GM21423 (cell line): ENCODE measurements around the gene PACRG.
"Not testable (repeated sequence)": the region's sequence is repeated elsewhere in the genome, so short reads cannot be mapped to it uniquely, and the experiment has no call there.

Source experiments
- ATAC-seq: cut with Tn5 transposase; IDR thresholded peaks from one replicate; pipeline ENCODE4 v1.9.1; 2021; ENCODE audit warnings: mild to moderate bottlenecking, moderate library complexity; ENCODE audit not compliant: unreplicated experiment

The PACRG gene

DNA sequence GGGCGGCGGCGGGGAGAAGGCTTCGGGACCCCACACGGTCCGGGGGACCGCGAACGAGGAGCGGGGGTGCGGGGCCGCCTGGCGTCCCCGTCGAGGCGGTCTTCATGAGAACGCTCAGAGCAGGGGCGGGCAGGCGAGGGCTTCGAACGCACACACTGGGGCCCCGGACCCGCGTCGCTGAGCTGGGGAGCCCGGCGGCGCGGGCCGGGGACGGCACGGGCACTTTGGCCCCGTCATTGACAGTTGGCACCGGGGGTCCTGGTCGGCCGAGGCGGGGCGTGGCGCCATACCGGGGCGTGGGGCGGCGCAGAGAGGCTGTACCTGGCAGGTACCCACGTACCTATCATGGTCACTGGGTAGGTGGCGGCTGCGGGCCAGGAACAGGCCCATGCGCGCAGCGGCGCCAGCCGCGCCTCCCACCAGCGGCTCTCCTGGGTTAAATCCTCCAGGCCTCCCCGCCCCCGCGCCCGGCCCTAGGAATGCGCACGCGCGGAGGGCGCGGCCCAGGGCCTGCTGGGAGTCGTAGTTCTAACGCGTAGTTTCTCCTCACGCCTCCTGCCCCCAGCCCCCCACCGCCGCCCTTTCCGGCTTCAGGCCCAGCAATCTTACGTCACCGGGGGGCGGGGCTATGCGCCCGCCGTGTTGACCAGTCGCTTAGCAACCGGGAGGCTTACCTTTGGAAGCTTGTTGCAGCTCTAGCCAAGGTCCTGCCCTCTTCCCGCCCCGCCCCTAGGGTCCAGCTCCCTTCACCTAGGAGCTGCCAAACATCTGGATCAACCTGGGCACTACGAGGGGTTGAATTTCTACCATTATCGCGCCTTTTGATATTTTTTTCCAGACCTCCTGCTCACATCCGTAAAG is at the start of gene PACRG, which contains the start of gene PRKN:
TSS of gene PACRG (plus strand) at position 653 of the 861 bp plus-strand sequence.
TSS of gene PRKN (minus strand) at position 445 of the 861 bp plus-strand sequence.
- peak; percentile 97 for ATAC-seq

DNA sequence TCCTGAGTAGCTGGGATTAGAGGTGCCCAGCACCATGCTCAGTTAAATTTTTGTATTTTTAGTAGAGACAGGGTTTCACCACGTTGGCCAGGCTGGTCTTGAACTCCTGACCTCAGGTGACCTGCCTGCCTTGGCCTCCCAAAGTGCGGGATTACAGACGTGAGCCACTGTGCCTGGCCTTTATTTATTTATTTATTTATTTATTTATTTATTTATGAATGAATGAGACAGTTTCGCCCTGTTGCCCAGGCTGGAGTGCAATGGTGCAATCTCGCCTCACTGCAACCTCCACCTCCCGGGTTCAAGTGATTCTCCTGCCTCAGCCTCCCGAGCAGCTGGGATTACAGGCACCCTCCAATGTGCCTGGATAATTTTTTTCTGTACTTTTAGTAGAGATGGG is 48.9 kb upstream of the PACRG start:
- not testable (repeated sequence) for ATAC-seq

DNA sequence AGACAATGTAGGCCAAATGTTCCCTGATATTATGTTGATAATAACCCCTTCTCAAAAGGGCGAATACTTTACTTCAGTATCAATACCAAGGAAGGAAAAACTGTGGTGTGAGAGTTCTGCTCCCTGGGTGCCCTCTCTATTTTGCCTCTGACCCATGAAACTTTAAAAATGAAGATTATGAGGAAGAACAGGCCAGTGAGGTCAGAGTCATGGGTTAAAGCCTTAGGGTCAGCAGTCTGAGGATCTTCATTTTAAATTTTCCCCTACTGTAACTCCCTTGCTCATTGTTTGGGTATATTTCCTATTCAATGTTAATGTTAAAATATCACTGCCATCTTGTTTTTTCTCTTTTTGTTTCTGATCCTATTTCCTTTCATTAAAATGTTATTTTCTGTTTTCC is 48.1 kb upstream of the PACRG start:
- no peak for ATAC-seq

DNA sequence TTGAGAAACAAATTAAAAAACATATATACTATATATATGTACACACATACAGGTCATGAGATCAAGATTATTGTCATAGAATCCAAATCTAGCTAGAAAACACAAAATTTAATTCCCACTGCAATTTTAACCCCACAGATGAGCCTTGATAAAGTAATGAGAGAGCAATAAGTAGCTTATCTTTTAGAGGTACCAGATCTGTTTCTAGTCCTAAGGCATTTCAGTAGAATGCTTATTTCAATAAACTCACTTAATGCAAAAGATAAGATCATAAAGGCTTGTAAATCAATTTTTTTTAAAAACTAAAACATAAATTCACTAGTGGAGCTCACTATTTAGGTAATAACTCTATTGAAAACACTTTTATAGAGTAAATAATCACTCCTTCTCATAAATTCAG is 47.4 kb upstream of the PACRG start:
- no peak for ATAC-seq

DNA sequence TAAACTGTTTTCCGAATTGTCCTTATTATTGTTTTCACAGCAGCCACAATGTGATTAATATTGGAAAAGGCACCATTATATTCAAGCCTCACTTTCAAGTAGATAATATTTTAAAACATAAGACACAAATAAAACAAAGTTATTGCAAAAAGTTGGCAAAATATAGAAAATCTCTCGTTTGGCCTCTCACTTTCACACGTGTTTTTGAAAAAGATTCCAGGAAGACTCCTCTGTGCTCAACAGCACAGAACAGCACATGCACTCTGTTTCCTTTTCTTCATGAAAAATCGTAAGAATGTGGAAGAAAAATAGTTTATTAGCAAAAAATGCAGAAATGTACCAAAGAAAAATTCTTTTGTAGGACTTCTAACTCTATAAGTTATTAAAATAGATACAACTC is 46.9 kb upstream of the PACRG start:
- ATAC-seq: no peak

DNA sequence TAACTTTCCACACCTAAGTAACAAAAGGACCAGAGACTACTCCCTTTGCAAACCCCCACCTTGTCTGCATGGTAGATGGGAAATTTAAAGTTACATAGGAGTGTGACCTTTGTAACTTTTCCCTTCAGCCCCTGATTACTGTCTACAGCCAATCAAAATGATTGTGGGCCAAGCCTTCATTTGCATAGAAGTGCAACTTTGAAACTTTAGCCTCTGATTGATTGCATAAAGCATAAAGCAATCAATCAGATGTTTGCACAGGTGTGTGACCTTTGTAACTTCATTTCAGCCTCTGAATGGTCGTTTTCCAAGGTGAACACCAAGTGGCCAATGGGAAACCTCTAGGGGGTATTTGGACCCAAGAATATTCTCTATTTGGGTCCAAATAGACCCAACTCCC is 46.3 kb upstream of the PACRG start:
- no peak for ATAC-seq

DNA sequence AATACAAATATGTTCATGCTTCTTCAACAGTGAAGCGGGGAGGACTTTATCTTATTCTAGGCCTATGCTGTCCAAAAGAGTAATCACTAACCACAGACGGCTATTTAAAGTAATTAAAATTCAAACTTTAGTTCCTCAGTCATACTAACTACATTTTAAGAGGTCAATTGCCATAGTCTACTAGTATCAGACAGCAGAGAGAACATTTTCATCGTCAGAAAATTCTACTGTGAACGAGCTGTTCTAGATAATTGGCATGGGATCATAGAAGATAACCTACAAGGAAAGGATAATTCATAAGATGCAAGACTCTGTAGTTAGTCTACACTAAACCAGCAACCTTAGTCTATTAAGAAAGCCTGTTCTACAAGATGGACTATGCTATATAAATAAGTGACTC is 44.6 kb upstream of the PACRG start:
- ATAC-seq: no peak

DNA sequence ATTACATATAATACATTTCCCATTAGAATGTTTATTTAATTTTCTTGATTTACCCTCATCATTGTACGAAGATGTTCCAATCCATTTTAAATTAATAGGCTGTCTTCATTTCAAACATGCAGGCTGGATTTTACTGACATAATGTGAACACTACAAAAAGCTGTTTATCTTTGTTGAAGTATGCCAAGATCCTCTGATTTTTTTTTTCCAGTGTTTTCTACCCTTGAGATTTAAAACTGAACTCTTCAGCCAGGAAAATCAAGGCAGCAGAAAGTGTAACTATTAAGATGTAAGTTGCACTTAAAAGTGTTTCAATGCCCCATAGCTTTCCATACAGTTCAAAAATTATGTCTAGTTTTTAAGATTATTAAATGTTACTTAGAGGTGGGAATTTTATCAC is 43.7 kb upstream of the PACRG start:
- ATAC-seq: no peak

DNA sequence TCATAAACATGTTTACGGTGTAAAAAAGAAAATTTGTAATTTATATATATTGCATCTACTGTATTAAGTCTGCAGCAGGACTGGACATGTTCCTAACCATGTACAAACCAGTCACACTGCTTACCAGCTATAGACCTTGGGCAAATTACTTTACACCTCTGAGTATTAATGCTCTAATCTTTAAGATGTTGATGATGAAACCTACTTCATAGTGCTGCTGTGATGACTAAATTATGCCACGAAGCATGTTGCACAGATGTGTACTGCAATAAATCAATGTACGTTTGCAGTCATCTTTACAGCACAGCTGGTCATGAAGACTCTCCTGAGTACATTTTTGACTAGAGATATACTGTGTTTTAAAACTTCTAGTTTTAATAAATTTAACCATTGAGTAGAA is 42.8 kb upstream of the PACRG start:
- no peak for ATAC-seq

DNA sequence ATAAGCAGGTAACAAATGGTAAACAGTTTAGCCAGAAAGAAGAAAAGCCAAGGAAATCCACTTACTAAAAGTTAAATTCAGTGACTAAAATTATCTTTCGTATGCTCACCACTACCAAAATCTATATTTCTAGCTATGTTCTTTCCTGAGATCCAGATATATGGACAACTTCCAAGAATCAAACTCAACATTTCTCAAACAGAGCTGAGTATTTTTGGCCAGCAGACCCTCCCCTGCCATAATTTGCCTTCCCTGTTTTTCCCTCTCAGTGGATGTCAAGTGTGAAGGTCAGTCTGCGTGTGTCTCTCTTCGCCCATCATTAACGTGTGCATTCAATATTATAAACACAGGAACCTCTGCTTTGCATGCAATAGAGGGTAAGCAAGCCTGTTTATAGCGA is 42.2 kb upstream of the PACRG start:
- no peak for ATAC-seq

DNA sequence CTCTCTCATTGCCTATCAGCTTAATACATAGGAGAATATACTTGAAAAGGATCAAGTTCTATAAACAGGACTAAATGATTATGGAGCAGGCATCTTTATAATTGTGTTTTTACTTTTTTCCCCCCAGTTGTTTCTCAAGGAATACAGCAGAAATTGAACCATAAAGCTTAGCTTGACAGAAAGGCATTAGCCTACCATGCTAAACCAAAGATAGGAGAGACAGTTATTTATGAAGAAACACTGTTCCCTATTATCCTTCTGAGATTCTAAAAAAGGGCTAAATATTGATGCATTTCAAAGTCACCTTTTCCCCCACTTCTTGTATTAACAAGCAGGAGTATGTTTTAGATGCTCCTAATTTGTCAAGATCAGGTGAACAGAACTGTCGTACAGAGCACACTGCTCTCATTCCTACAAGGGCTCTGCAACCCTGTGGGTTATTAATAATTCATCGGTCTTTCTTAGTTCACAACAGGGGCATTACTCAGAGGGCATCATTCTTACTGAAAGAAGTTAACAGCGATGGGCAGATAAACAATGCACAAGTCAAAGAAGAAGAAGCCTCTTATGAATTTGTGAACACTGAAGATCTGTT is 38.9 kb upstream of the PACRG start:
- ATAC-seq: no peak

DNA sequence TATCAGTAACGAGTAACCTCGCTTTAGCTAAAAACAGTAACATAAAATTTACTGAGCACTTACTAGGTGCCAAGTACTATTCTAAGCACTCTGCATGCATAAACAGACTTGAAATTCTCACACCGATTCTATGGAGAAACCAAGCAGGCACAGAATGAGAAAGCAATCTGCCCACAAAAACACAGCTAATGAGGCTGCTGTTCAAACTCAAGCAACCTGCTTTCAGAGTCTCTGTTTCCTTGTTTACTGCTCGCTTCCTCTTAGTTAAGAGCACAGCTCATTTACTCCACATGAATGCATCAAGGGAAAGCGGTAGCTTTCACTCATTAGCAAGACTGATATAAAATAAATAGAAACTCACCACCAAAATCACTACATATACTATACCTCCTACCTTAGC is 37.6 kb upstream of the PACRG start:
- ATAC-seq: no peak

DNA sequence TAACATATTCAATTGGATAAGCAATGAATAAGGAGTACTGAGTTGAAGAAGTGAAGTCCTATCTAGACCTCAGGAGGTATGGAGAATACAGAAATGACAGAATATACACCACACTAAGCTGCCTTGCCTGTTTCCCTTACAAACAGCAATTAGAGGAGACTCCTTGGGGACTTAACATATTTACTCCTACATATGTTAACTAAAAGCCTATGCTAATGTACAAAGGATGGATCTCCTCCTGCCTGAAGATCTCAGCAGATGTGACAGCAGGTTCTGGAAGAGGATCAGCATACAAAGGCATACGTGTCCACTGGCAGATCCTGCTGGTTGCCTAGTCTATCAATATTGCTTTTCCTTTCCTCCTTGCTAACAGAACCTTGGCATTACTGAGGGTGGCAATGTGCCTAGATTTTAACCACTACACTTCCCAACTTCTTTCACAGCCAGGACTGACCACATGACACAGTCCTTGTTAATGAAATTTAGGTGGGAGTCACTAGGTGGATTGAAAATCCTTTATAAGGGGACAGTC is 29.8 kb upstream of the PACRG start:
- no peak for ATAC-seq

DNA sequence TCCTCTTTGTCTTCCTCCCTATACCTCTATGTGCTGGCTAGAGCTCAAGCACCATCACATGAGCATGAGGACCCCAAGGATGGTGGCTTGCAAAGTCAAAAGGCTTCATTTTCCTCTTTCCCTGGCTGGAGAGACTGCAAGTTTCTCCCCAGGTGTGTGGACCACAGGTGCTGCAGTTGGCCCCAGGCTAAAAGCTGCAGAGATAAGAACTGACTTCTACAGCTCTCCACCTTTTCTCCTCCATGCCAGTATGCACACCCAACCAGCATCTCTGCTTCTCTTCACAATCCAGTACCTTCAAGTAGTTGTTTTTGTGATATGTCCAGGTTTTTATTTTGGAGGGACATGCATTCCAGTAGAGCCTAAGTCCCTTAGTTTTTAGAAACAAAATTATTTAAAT is 29.3 kb upstream of the PACRG start:
- no peak for ATAC-seq

DNA sequence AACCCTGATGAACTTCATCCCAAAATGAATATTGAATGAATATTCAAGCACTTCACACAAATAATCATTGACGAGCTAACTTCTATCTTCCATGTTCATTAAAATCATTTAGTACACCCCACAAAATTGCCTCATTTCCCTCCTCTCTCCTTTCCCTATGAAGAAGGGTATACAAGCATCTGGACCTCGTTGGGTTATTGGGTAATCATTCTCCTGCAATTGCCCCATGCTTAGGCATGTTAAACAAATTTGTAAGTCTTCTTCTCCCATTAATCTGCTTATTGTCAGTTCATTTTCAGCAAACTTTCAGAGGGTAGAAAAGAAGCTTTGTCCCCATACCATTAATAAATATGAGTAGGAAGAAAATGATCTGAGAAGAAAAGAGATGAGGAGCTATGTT is 27.8 kb upstream of the PACRG start:
- no peak for ATAC-seq

DNA sequence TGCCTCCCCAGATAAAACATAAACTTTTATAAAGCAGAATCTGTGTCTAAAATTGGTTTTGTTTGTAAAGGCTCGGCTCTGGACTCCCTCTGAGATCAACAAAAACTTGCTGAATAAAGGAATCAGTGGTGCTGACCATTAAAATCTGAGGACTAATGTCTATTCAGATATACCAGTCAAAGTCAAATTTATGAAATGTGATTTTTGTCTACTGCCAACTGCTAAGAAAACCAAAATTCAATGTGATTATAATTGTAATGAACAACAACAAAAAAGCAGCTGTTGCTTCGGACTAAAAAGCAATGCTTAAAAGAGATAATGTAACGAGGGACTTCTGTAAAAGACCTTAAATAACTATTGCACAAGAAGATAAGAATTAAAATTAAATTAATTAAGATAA is 26.8 kb upstream of the PACRG start:
- no peak for ATAC-seq

DNA sequence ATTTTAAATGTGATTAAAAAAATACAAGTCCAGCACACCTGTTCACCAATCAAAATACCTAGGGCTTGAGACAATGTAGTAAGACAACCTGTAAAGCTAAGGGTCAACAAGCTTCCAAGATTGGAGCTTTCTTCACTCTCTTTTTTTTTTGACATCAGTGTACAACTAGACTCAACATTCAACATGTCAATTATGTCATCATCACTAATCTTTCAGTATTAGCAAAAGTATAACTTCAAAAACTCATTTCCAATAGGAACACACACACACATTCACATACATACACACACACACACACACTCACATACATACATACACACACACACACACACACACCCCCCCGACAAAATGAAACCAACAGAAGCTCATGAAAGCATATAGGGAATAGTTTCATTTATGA is 26.2 kb upstream of the PACRG start:
- ATAC-seq: no peak

DNA sequence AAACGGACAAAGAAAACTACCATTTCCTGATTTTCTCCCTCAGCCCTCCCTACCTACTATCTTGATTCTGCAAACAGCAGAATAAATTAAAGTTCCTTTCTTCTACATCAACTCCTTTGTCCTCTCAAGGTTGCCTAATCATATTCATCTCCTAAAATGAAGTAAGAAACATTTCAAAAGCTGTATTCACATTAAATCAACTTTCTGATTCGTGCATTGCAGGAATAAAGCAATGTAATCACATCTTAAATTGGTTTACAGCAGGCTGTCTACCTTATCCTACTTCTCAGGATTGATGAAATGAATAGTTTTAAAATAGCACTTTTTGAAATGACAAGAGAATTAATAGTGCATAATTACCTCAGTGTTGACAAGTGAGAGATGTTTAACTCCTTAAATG is 25.3 kb upstream of the PACRG start:
- ATAC-seq: no peak

DNA sequence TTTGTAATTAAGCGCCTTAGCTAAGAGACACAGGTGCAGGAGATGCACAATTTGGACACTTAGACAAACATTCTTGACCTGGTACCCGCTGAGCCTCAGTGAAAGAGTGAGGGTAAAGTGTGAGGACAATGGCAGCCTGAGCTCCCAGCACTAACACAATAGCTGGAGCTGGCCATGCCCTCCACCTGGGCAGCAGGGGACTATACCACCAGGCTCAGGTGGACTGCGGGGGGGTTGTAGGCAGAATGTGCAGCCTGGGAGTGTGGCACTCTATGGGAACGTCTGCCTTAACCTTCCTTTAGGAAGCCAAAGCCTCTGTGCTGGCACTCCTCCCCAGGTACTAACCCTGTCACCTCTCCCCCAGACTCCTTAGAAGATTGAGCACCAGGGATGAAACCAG is 23.8 kb upstream of the PACRG start:
- no peak for ATAC-seq

DNA sequence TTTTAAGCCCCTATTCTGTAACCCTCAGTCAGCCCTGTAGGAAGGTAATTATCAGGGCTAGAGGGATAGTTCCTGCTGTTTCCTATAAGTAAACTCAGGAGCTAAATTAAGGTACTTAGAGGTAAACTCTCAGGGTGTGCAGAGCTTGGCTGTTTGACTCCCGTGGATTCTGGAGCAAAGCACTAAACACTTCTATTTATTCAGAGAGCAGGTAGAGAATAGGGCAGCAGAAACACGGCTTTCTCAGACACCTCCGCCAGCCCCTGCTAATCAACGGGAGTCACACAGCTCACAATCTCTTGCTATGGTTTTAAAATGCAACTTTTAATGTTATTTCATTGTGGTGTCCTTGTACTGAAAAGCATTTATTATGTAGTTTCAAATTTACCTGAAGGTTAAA is 22.0 kb upstream of the PACRG start:
- no peak for ATAC-seq

DNA sequence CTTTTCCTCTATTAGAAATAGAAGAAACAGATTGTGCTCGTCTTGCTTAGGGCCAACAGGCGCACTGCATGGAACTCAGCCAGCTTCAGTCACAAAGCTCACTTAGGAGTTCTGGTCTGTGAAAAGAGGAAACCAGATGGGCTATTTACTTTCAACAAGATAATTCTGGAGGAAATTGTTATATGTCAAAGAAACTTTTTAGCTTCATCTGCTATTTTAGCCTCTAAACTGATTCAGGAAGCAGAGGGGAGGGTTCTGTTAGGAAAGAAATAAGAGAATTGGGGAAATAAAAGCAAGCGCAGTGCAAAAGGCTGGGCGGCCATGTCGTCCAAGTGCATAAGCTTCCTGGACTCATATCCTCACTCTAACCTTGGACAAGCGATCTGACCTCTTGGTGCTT is 21.5 kb upstream of the PACRG start:
- no peak for ATAC-seq

DNA sequence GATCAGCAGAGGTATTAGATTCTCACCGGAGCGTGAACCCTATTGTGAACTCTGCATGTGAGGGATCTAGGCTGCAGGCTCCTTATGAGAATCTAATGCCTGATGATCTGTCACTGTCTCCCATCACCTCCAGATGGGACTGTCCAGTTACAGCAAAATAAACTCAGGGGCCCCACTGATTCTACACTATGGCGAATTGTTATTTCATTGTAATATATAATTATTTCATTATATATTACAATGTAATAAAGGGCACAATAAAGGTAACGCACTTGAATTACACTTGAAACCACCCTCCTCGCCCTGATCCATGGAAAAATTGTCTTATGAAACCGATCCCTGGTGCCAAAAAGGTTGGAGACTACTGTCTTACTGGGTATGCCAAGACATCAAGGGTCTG is 18.8 kb upstream of the PACRG start:
- no peak for ATAC-seq
